Keratinocyte (primary cell): ENCODE data around the gene ANGPTL8. TPM values are rescaled to one million over a fixed set of nuclear protein-coding genes. Genes with fewer than 3 reads are reported as not detected.

Experiments used
- DNase-seq: peaks from one replicate; pipeline ENCODE4 v3.0.0-alpha.2; 2011; ENCODE audit warnings: low read depth, missing footprints, low spot score
- FAIRE-seq: peaks from 2 replicates; lab custom pipeline; 2011; peaks lifted over from hg19 to GRCh38; lab: Jason Lieb, UNC
- H2AFZ ChIP-seq: 2 replicates; pipeline ENCODE4 v1.6.0; 2012; ENCODE audit warnings: low read length, control low read depth, inconsistent platforms; ENCODE audit not compliant: control insufficient read depth
- H3K27ac ChIP-seq: 2 replicates; pipeline ENCODE4 v1.5.1; 2011; ENCODE audit warnings: low read length; ENCODE audit not compliant: control insufficient read depth, insufficient read depth
- H3K27me3 ChIP-seq: 3 replicates; pipeline ENCODE4 v1.6.0; 2011; ENCODE audit warnings: low read length; ENCODE audit not compliant: control insufficient read depth, insufficient read depth; ENCODE audit errors: extremely low read depth
- H3K36me3 ChIP-seq, 2 experiments: 2 replicates in 1 of 2; 3 replicates in 1 of 2; pipeline ENCODE4 v1.5.1; 2011; ENCODE audit warnings: low read length in 2 of 2, mild to moderate bottlenecking in 1 of 2; ENCODE audit not compliant: control insufficient read depth in 2 of 2, insufficient read depth in 2 of 2; ENCODE audit errors: extremely low read depth in 1 of 2
- H3K4me1 ChIP-seq: 3 replicates; pipeline ENCODE4 v1.5.1; 2011; ENCODE audit warnings: low read length; ENCODE audit not compliant: control insufficient read depth, insufficient read depth; ENCODE audit errors: extremely low read depth
- H3K4me2 ChIP-seq: 3 replicates; pipeline ENCODE4 v1.6.0; 2011; ENCODE audit warnings: low read depth, low read length; ENCODE audit not compliant: control insufficient read depth, insufficient read depth; ENCODE audit errors: extremely low read depth
- H3K4me3 ChIP-seq, 3 experiments: fragments of 200-600 bp in 1 of 3; sonication (generic) in 1 of 3; 2 replicates in 2 of 3; 3 replicates in 1 of 3; pipeline ENCODE4 v1.5.1; 2011 to 2016; ENCODE audit warnings: low read length in 3 of 3, mild to moderate bottlenecking in 3 of 3, control low read depth in 2 of 3, inconsistent platforms in 1 of 3, low read depth in 1 of 3, mixed read lengths in 1 of 3, mixed run types in 1 of 3, moderate library complexity in 1 of 3; ENCODE audit not compliant: control insufficient read depth in 2 of 3, insufficient read depth in 2 of 3; ENCODE audit errors: extremely low read depth in 1 of 3
- H3K79me2 ChIP-seq: 2 replicates; pipeline ENCODE4 v1.6.0; 2012; ENCODE audit warnings: low read length; ENCODE audit not compliant: control insufficient read depth, insufficient read depth
- H3K9ac ChIP-seq: 3 replicates; pipeline ENCODE4 v1.6.0; 2011; ENCODE audit warnings: low read length; ENCODE audit not compliant: control insufficient read depth, insufficient read depth; ENCODE audit errors: extremely low read depth
- H3K9me1 ChIP-seq: 3 replicates; pipeline ENCODE4 v1.6.0; 2011; ENCODE audit warnings: low read length; ENCODE audit not compliant: control insufficient read depth, insufficient read depth; ENCODE audit errors: extremely low read depth
- H3K9me3 ChIP-seq: 2 replicates; pipeline ENCODE4 v1.5.1; 2012; ENCODE audit warnings: low read depth, low read length; ENCODE audit not compliant: control insufficient read depth
- H4K20me1 ChIP-seq: 3 replicates; pipeline ENCODE4 v1.6.0; 2011; ENCODE audit warnings: low read length; ENCODE audit not compliant: control insufficient read depth, insufficient read depth; ENCODE audit errors: extremely low read depth
- CTCF ChIP-seq, 3 experiments: IDR thresholded peaks in 1 of 3; conservative IDR thresholded peaks in 1 of 3; optimal IDR thresholded peaks in 1 of 3; 2 replicates in 2 of 3; 3 replicates in 1 of 3; pipeline versions ENCODE3 to v1.5.1; 2011; ENCODE audit warnings: low read length in 3 of 3, mild to moderate bottlenecking in 3 of 3, moderate library complexity in 2 of 3, control low read depth in 1 of 3, inconsistent platforms in 1 of 3; ENCODE audit not compliant: insufficient read depth in 2 of 3; ENCODE audit errors: extremely low read depth in 1 of 3
- EZH2 ChIP-seq: IDR thresholded peaks from one replicate; pipeline ENCODE4 v1.6.1; 2012; ENCODE audit warnings: inconsistent platforms, mild to moderate bottlenecking, low read length, moderate library complexity
- dilution Hi-C: fragments of 300-500 bp; cut with MboI; formaldehyde crosslinking; loops from one replicate; pipeline ENCODE4 v1.7.0; 2020; ENCODE audit warnings: low sequenced_read_pairs; ENCODE audit not compliant: extremely low pct_ligation_motif_present
- polyA plus RNA-seq, 5 experiments: library from polyadenylated mRNA; depleted of rRNA in 3 of 5; stranded (reverse) in 3 of 5; stranded (forward) in 1 of 5; unstranded in 1 of 5; fragments of >200 nt; gene quantifications; 1 replicate in 1 of 5; 2 replicates in 3 of 5; 3 replicates in 1 of 5; pipeline versions ENCODE4 v1.2.1 to v1.2.3, GENCODE V29; 2011 to 2012; ENCODE audit warnings: missing spikeins in 2 of 5, low read depth in 1 of 5, low replicate concordance in 1 of 5

The ANGPTL8 gene
- polyA plus RNA-seq, 1 donor (not counting 4 experiments of a cell fraction or from before 2014, with no cell fraction given), result 0.18 TPM

DNA sequence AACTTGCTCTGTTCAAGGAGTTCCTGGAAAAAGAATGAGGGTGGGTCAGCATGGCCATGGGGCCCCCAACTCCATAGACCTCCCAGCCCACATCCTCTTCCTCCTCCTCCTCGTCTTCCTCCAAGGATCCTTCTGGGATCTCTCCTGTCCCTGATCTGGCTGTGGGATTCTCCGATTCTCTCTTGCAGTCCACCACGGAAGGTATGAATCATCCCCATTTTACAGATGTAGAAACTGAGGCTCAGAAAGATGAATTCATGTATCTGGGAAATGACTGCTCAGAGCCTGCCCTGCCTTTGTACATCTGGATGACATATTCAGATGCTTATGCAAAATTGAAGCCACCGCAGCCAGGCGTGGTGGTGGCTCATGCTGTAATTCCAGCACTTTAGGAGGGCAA lies 39.9 kb upstream of the ANGPTL8 start:
- H3K4me1 ChIP-seq, result no peaks in the 10 kb centered on the region

GRCh38 chr19:11200015-11200574 lies 39.3 kb upstream of the ANGPTL8 start:
- H2AFZ ChIP-seq, result no peak overlapping the region
- no peaks in the 10 kb centered on the region for H3K27me3 ChIP-seq
- no peaks in the 10 kb centered on the region for H3K9me3 ChIP-seq
- H3K36me3 ChIP-seq, result peaks cover 3 to 9% of the 10 kb centered on the region in 2 experiments
- no peak for TF ChIP-seq CTCF (optimal IDR thresholded peaks at IDR 0.05 in 1 of 3, IDR thresholded peaks at IDR 0.05 in 1 of 3, conservative IDR thresholded peaks at IDR 0.05 in 1 of 3; ENCODE audit: extremely low read depth in 1 of 3, insufficient read depth in 2 of 3, low read length in 3 of 3)
- no peak for TF ChIP-seq EZH2
- H3K4me3 ChIP-seq, result no peak overlapping the region
- no peaks in the 10 kb centered on the region for H3K9me1 ChIP-seq
- DNase-seq, result no peak
- no peak overlapping the region for H3K27ac ChIP-seq
- H3K79me2 ChIP-seq, result no peaks in the 10 kb centered on the region
- H3K4me2 ChIP-seq, result no peak overlapping the region
- dilution Hi-C loops, result no loop called here
- no peaks in the 10 kb centered on the region for H4K20me1 ChIP-seq
- no peak overlapping the region for H3K9ac ChIP-seq
- no peaks in the 10 kb centered on the region for H3K4me1 ChIP-seq
- no peak for FAIRE-seq

More for the DNA sequence above, 39.9 kb upstream of the ANGPTL8 start:
- no peaks in the 10 kb centered on the region for H3K27me3 ChIP-seq
- H3K9me3 ChIP-seq, result no peaks in the 10 kb centered on the region
- no peak overlapping the region for H2AFZ ChIP-seq
- no peaks in the 10 kb centered on the region for H3K9me1 ChIP-seq
- dilution Hi-C loops, result no loop called here
- no peak overlapping the region for H3K4me3 ChIP-seq
- no peak overlapping the region for H3K9ac ChIP-seq
- H4K20me1 ChIP-seq, result no peaks in the 10 kb centered on the region
- H3K27ac ChIP-seq, result no peak overlapping the region
- DNase-seq (no peak), FAIRE-seq (no peak)
- TF ChIP-seq EZH2, result no peak
- no peak for TF ChIP-seq CTCF (optimal IDR thresholded peaks at IDR 0.05 in 1 of 3, IDR thresholded peaks at IDR 0.05 in 1 of 3, conservative IDR thresholded peaks at IDR 0.05 in 1 of 3; ENCODE audit: extremely low read depth in 1 of 3, insufficient read depth in 2 of 3, low read length in 3 of 3)
- no peaks in the 10 kb centered on the region for H3K79me2 ChIP-seq
- peaks cover 3 to 9% of the 10 kb centered on the region in 2 experiments for H3K36me3 ChIP-seq
- H3K4me2 ChIP-seq, result no peak overlapping the region
